ENCODE measurements around the gene MYB. TPM values are rescaled to one million over a fixed set of nuclear protein-coding genes. Genes with fewer than 3 reads are reported as not detected.

The MYB gene
- total and polyA plus RNA-seq, 2 donors (not counting 3 experiments of a cell fraction or from before 2014, with no cell fraction given) = 0.14 to 0.53 TPM

DNA sequence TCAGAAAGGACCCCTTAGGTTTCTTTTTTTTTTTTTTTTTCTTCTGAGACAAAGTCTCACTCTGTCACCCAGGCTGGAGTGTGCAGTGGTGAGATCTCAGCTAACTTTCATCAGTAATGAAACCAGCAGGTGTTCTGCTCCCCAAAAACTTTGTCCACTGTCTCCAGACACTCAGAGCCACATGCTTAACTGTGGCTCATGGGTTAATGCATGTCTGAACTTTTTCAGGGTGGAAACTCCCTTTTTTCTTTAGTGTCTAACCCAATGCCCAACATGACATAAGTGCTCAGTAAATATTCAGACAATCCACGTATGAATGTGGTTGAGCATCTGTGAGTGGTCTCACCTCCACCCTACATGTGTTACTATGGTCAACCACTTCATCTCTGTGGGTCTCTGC is 45.4 kb downstream of the MYB start:
- no TSS peak for BruUV-seq (replicated peaks)
- Histone ChIP-seq H3K9ac (replicated peaks; ENCODE audit: extremely low read depth, insufficient read depth, low read length) (no peak overlapping the region), H3K4me1 (ENCODE audit: control insufficient read depth, extremely low read depth, insufficient read depth, low read length) (no peaks in the 10 kb centered on the region), H3K27me3 (ENCODE audit: control insufficient read depth in 2 of 2, insufficient read depth in 2 of 2, low read length in 2 of 2) (peaks cover 0 to 2% of the 10 kb centered on the region in 2 experiments), H3K79me2 (ENCODE audit: control insufficient read depth, insufficient read depth, low read length) (no peaks in the 10 kb centered on the region), H2AFZ (ENCODE audit: low read depth, low read length) (no peak overlapping the region), H3K4me3 (replicated peaks in 1 of 3; ENCODE audit: insufficient read depth in 1 of 3, low read depth in 1 of 3, low read length in 3 of 3) (no peak overlapping the region), H3K27ac (ENCODE audit: insufficient read depth, low read depth, low read length) (no peak overlapping the region), H3K9me3 (replicated peaks; ENCODE audit: control insufficient read depth, insufficient read depth, low read length) (no peaks in the 10 kb centered on the region), H3K36me3 (ENCODE audit: control insufficient read depth in 2 of 2, extremely low read depth in 1 of 2, insufficient read depth in 2 of 2, low read length in 2 of 2) (no peaks in the 10 kb centered on the region), H4K20me1 (replicated peaks; ENCODE audit: control insufficient read depth, extremely low read depth, insufficient read depth, low read length) (no peaks in the 10 kb centered on the region), H3K4me2 (ENCODE audit: insufficient read depth, low read length) (no peak overlapping the region), H3K9me1 (replicated peaks; ENCODE audit: control insufficient read depth, extremely low read depth, insufficient read depth, low read length) (no peaks in the 10 kb centered on the region)
- intact Hi-C loops (cut with micrococcal nuclease) = no loop called here
- FAIRE-seq = no peak
- dilution Hi-C loops (cut with MboI; ENCODE audit: extremely low pct_ligation_motif_present, low sequenced_read_pairs) = no loop called here
- CTCF ChIA-PET = interaction anchor here (0.7 kb wide), 1 partner anchor 31 kb away, joined by 3 read pairs; no protein-coding TSS in a partner anchor
- TF ChIP-seq MYC (IDR thresholded peaks at IDR 0.05; ENCODE audit: low read depth, low read length) (no peak), POLR2AphosphoS5 (IDR thresholded peaks at IDR 0.05; ENCODE audit: insufficient read depth, low read depth, low read length) (no peak), EZH2 (IDR thresholded peaks at IDR 0.05; ENCODE audit: borderline replicate concordance, low read depth, low read length, severe bottlenecking) (no peak), MAX (IDR thresholded peaks at IDR 0.05; ENCODE audit: insufficient read depth, insufficient read length) (no peak), GATA2 (IDR thresholded peaks at IDR 0.05; ENCODE audit: insufficient read depth, insufficient read length, low read depth, low read length) (no peak), JUN (IDR thresholded peaks at IDR 0.05; ENCODE audit: borderline replicate concordance, insufficient read depth, insufficient read length, low read depth) (no peak), FOS (IDR thresholded peaks at IDR 0.05; ENCODE audit: borderline replicate concordance, insufficient read depth, low read length) (no peak), POLR2A (IDR thresholded peaks at IDR 0.05; ENCODE audit: low read depth, low read length) (no peak)
- TF ChIP-seq, protein P1, sequence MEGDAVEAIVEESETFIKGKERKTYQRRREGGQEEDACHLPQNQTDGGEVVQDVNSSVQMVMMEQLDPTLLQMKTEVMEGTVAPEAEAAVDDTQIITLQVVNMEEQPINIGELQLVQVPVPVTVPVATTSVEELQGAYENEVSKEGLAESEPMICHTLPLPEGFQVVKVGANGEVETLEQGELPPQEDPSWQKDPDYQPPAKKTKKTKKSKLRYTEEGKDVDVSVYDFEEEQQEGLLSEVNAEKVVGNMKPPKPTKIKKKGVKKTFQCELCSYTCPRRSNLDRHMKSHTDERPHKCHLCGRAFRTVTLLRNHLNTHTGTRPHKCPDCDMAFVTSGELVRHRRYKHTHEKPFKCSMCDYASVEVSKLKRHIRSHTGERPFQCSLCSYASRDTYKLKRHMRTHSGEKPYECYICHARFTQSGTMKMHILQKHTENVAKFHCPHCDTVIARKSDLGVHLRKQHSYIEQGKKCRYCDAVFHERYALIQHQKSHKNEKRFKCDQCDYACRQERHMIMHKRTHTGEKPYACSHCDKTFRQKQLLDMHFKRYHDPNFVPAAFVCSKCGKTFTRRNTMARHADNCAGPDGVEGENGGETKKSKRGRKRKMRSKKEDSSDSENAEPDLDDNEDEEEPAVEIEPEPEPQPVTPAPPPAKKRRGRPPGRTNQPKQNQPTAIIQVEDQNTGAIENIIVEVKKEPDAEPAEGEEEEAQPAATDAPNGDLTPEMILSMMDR (IDR thresholded peaks at IDR 0.05; ENCODE audit: extremely low read depth in 1 of 2, insufficient read depth in 1 of 2, low read depth in 1 of 2, low read length in 2 of 2) = no peak
- POLR2A ChIA-PET = no interaction called here
- DNase-seq (ENCODE audit: low read depth, low spot score) = no peak

All from endothelial cell of umbilical vein (primary cell).